Kidney capillary endothelial cell (primary cell): ENCODE measurements around the gene RIMS4.

Source experiments
- DNase-seq: peaks from one replicate; pipeline ENCODE4 v3.0.0-alpha.2; 2018; ENCODE audit warnings: low spot score

The RIMS4 gene

DNA sequence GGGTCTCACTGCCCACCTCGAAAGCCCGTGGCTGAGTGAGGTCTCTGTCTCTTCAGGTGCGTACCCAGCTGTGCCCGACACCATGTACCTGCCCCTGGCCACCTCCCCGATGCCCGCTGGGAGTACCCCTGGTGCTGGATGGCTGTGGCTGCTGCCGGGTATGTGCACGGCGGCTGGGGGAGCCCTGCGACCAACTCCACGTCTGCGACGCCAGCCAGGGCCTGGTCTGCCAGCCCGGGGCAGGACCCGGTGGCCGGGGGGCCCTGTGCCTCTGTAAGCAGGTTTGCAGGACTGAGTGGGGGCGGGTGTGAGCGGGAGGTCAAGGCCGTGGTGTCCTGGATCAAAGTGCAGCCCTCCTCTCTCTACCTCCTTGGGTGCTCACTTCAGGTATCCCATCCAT is 90.5 kb downstream of the RIMS4 start:
- DNase-seq: no peak

DNA sequence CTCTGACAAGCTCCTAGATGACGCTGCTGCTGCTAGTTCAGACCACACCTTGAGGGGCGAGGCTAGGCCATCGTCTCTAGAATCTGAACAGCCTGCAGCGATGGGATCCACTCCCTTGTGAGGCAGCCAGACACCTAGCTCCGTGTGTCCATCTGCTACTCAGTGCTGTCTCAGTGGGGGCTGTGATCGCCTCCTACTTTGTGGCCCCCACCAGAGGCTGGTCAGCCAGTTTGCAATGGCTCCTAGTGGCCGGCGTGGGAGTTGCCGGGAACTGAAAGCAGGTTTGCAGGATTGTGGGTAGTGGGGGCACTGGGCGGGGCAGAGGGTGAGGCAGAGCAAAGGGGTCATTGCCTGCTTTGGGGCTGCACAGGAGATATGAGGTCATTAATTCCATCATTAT is 92.4 kb downstream of the RIMS4 start:
- DNase-seq: no peak

DNA sequence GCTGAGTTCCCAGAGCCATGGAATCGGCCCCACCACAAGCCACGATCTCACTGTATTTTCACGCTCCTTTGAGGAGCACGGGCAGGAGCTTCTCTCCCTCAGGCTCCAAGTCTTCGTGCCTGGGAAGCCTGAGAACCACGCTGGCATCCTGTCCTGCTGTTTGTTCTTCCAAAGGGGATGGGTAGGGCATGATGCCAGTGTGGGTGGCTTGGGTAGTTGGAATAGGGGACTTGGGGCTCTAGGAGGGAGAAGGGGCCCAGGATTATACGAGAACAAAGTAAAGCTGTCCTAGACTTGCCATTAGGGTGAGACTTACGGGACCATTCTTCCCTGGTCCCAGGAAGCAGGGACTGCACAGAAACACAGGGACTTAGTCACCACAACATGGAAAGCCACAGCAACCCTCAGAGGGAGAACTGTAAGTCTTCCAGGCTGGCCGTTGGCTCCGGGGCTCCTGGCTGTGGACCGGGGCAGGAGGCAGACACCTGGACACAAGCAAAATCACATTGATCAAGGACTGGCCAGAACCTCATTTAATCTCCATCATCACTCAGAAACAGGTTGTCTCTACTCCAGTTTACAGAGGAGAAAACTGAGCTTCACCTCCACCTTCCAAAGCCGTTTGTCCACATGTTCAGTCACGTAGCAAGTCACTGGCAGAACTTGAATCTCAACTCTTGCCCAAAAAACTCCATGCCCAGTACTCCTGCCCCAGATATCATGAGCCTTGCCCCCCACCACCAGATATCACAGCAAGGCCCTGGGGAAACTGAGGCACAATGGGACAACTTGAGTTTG is 93.8 kb downstream of the RIMS4 start:
- no peak for DNase-seq

DNA sequence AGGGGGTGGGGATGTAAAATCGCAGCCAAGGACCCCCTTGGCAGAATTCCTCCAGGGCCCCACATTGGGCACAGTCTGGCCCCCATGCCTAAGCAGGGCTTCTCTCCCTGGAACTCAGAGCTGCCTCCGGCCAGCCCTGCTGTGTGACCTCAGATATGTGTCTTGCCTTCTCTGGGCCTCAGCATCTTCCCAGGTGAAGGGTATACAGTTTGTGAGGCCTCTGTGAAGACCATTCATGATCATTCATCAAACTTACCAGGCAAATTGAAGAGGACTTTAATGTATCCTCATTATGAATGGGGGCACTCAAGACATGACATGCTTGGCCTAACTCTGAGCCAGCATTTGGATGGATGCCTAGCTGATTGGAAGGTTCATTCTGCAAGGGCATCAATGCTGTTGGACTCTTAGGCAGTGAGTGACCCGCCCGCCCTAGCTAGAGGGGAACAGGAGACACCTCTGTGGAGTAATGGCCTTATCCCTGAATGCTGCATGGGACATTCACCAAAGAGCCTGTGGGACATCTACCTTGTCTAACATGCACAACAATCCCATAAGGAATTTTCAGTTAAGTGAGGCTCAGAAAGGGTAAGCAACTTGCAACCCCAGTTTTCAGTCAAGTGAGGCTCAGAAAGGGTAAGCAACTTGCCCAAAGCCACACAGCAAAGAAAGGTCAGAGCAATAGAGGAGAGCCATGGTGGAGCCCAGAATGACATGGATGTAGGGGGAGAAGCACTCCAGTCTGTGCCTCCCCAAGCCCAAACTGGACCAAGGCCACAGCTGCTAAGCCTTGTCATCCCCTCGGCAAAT is 94.6 kb downstream of the RIMS4 start:
- no peak for DNase-seq

DNA sequence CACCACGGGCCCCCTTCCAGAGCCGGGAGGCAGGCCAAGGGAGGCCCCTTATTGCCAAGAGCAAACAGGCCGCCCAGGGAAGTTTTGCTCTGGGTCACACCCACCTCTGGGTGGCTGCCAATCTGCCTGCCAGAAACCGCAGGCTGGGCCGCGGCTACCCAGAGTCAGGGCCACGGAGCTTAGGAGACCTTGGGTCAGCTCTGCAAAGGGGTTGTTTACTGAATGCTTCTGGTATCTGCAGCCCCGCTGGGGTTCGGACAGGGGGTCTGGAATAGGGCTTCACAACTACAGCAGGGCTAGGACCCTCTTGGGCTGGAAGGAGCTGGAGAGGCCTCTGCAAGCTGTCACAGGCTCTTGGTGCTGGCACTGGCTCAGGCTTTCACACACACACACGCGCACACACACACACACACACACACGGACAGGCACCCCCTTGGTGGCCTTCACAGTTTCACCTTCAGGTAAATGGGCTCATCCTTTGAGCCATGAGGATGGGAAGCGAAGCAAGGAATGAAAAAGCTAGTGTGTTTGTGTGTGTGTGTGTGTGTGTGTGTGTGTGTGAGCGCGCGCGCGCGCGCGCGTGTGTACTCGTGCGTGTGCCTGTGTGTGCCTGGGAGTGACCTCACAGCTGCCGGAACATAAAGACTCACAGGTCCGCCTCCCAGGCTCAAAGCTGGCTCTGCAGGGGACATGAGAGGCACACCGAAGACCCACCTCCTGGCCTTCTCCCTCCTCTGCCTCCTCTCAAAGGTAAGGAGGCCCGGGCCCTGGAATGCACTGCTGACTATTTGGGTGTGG is 95.4 kb downstream of the RIMS4 start, which contains the start of gene CCN5:
Gene CCN5, plus strand, starts transcription at position 669 of the 798 bp plus-strand sequence. Its CDS starts 22 bp downstream, at position 691.
- DNase-seq: no peak

DNA sequence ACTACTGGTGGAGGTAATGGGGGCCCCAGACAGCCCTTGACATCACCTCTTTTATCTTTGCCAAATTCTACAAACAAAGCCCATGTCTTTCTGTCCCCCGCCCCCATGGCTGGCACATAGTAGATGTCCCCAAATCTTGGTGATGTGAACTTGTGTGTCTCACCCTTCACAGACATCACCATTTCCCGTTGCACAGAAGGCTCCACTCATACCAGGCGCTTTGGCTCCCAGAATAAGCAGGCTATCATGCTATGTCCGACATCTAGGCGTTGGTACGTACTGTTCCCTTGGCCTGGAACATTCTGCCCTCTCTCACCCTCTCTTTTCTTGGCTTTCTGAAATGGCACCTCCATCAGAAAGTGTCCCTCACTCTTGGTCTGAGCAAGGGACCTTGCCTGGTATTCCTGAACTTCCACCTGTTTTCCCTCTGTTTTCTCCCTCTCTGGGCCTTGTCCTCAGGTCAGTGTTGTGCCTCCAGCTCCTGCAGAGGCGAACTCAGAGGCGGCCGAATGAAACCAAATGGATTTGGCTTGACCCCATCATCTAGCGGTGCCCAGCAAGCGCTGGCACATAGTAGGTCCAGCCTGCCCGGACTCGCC is 96.1 kb downstream of the RIMS4 start:
- DNase-seq: no peak

DNA sequence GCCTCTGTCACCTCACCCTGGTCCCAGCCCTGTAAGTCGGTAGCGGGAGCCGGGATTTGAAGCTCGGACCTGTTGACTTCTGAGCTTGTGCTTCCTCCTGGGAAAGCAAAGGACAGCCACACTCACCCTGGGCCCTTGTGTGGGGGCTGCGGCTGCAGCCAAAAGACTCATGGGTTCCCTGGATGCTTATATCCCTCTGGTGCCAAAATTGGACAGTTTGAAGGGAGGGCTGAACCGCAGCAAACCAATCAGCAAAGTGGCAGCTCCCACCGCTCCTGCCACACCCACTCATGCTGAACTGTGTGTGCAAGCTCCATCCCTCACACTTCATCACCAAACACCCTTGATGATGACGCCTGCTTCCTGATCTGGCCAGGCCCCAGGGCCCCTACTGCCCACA is 99.1 kb downstream of the RIMS4 start:
- no peak for DNase-seq

DNA sequence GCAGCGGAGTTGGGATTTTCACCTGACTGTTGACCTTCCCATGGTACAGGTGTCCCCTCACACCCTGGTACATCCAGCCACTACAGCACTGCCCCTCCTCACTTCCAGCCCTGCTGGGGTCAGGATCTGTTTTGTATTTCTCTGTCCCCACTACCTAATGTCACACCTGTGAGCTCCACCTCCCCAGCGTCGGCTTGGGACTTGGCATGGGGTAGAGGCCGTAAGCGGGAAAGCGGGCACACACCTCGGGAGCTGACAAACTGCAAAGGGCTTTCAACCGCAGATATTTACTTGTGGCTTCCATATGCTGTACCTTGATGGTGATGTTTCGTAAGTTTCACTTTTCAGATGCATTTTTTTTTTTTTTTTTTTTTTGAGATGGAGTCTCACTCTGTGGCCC is 100.5 kb downstream of the RIMS4 start:
- DNase-seq: no peak

DNA sequence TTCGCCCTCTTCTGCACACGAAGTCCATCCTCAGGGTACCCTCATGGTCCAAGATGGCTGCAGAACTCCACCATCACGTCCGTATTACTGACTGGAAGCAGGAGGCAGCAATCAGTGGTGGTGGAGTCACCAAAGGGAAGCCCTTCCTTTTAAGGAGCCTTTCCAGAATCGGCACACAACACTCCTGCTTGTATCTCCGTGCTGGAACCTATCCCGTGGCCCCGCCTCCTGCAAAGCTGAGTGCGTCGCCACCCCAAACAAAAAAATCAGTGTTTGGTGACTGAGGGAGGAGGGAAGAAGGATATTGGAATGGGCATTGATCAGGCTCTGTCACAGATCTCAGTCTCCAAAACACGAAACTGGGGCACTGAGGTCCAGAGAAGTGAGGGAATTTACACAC is 101.0 kb downstream of the RIMS4 start:
- DNase-seq: no peak

DNA sequence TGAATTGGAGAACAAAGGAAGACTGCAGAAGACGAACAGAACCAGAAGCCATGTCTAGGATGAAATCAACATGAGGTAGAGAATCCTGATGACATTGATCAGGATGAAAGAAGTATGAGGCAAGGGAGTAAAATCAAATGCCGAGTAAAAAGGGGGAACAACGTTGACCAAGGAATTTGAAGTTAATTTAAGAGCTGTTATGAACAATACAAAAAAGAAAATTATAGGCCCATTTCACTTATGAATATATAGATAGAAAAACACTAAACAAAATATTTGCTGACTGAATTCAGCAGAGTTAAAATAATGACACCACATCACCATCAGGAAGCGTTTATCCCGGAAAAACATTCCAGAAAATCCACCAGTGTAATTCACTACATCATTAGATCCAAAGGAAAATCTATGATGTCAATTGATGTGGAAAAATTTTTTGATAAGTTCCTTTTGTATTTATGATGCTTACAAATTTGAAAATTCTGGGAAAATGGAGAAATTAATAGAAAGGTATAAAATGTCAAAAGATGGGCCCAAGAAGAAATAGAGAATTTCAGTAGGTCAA is 103.2 kb downstream of the RIMS4 start:
- DNase-seq: no peak

DNA sequence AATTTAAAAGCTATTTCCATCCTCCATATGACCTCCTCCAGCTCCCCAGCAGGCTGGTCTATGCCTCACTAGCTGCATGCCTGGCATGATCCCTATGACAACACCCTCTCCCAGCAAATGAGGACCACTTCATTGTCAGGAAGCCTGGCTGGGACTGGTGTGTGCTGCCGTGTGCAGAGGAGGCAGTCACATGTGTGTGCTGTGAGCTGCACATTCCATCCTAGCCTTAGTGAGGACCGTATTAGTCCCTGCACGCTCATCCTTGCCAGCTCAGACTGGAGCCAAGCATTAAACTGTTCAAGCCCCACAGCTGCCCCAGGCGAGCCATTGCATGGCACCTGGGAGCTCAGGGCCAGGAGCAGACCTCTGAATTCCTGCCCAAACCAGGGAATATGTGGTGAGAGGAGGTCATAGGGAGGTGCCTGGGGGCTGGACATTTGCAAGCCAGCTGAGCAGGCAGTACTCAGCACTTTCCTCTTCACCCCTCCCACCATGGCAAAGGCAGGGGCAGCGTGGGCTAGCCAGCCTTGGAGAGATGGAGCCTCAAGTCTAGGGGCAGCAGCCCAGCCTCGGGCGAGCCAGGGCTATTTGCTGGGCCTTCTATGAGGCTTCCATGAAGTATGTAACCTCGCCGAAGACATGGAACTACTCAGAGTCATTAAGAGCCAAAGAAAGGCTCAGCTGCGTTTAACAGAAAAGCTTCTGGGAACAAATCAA is 103.9 kb downstream of the RIMS4 start:
- no peak for DNase-seq

DNA sequence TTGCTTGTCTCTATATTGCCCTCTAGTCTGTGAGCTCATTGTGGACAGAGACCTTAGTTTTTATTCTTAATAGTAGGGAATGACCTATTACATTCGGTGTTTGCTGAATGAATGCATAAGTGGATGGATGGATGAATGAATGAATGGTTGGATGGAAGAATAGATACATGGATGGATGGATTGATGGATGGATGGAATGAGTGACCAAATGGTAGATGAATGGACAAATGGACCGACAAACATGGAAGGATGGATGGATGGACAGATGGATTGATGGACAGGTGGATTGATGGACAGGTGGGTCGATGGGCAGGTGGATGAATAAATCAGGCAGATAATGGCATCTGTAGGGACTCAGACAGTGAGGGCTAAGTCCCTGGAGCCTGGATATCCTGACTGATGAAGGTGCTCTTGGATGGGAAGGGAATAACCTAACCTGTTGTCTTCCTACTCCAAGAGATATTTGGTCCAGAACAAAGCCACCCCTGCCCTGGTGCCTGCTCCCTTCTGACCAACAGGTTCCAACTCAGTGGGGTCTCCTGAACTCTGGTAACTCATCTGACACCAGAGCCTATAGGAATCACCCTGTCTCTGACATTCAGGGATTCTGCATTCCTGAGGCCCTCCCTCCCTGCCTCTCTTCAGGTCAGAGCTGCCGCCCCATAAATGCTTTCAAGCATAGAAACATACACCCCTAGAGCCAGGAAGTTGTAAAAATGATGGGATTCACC is 104.8 kb downstream of the RIMS4 start:
- DNase-seq: no peak

DNA sequence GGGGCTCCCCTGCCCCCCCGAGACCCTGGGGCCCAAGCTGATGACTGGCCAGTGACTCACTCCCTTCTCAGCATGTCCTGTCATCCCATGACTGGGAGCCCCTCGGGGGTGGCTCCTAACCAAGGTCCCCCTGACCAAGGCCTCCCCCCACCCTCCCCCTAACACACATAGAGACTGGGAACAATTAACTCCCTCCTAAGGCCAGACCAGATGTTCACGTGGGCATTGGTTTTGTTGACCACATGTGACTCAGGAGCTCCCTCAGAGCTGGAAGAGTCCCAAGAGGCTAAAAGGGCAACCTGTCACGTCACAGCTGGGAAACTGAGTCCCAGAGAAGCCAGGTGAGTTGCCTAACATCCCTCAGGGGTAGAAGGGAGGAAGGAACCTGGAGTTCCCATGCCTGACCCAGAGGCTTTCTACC is 105.8 kb downstream of the RIMS4 start:
- DNase-seq: no peak

DNA sequence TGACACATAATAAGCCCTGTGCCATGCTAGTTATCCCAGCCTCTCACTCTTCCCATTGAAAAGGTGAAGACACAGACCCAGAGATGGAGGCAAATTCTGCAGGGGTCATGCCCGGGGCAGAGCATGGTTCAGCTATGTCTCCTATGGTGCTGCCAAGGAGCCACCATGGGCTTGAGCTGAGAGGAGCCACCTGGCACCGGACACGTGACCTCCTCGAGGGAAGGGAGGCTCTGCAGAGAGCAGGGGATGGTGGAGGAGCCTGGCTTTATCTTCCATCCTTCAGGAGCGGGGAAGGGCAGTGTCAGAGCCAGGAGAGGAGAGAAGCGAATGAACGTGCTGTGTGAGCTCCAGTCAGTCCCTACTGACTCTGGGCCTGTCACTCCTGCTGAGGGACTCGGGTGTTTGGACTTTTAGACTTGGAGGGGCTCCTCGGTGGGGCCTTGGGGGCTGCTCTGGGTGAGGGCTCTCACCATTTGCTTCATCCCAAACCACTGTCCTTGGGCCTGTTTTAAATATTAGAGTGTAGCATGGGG is 106.3 kb downstream of the RIMS4 start:
- no peak for DNase-seq

DNA sequence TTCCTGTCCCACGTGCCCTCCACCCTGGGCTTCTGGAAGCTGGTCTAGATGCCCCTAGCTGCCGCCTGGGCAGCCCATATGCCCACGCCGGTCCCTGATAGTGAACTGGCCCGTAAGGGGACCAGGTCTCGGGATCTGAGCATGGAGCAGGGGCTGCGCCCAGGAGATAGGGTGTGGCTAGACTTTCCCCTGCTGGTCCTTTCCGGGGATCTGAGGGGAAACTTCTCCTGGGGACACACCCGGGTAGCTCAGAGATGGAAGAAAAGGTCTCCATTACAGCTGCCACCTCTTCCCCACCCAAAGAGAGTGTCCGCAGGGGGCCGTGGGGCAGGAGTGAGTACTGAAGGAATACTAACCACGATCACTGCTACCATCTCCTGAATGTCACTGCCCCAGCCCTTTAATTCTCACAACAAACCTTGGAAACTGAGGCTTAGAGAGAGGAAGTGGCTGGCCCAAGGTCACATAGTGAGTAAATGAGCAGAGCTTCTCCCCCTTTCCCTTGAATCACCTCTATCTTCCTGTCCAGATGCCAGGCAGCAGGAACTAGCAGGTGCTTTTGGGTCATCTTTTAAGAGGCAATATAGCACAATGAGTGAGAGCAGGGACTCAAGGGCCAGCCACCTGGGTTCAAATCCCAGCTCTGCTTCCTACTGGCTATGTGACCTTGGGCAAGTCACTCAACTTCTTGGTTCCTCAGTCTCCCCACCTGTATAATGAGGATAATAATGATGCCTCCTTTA is 107.0 kb downstream of the RIMS4 start:
- no peak for DNase-seq

DNA sequence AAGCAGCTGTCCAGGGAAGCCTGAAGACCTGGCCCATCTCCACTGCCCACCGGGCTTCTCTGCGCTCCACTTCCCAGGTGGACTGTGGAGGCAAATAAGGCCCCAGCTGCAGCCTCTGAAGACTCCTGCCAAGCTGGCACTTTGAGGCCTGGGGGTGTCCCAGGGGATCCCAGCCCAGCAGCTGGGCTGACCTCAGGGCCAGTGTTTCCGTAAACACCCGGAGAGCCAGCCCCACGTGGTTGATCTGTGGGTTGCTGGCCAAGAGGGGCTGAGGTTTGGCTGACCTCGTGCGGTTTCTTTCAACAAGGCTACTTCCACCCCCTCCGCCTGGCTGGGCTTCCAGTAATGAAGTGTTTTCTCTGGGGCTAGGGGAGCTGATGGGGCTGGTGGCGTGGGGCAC is 107.6 kb downstream of the RIMS4 start:
- no peak for DNase-seq

DNA sequence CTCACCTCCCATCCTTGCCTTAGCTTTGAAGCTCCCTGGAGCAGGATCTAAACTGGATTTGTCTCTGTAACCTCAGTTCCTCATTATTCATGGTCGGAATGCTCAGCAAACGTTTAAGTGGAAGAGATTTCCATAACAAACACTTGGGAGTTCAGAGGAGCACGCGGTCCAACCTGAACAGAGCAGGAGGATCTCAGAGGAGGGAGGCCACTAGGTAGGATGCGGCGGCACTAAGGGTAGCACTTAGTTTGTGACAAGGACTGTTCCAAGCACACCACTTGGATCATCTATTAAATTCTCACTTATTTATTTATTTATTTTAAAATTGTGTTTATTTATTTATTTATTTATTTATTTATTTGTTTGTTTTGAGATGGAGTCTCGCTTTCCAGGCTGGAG is 108.5 kb downstream of the RIMS4 start:
- no peak for DNase-seq
